KBM-7 (cell line): ENCODE measurements around the gene DIPK1C.

Experiments
- DNase-seq: peaks from one replicate; pipeline ENCODE4 v3.0.0-alpha.2; 2015
- in situ Hi-C: fragments of 300-500 bp; cut with MboI; formaldehyde crosslinking; loops from 2 replicates; pipeline ENCODE4 v1.14.3; 2020; ENCODE audit warnings: low sequenced_read_pairs, low pct_unique_long_range_greater_than_20kb, mixed read lengths

Gene DIPK1C

DNA sequence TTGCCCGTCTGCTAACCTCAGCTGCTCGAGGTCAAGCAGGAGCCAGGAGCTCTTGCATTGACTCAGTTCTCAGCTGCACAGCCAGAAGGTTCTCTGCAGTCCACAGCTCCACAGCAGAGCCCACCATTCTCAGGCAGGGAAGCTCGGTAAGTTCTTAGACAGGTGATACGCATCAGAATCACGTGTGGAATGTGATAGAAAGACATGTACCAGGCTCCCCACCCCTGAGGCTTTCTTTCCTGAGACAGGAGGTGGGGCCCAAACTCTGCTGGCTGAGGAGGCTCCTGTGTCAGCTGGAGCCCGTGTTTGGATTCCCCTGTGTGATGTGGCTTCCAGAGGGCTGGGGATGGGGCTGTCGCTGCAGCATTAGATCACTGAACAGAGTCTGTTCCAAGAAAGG is 28.0 kb downstream of the DIPK1C start:
- DNase-seq = no peak
- in situ Hi-C loops = no loop called here

DNA sequence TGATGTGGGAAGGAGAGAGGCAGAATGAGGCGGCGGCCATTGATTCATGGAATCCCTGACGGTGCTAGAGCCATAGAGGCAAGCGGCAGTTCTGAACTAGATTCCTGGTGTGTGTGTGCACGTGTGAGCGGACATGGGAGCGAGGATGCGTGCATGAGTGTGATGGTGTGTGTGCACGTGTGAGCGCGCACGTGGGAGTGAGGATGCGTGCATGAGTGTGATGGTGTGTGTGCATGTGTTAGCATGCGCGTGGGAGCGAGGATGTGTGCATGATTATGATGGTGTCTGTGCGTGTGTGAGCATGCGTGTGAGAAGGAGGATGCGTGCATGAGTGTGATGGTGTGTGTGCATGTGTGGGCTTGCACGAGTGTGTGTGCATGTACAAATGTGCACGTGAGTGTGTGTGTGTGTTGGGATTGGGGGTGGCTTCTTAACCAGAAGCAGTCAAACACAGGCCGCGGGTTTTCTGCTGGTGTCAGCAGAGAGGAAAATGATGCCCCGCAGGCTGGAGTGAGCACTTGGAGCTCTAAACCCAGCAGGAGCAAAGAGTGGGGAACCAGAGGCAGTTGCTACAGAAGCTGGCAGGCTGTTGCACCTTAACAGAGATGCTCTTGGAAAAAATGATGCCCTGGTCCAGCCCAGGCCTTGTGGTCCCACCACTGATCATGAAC is 29.5 kb downstream of the DIPK1C start:
- DNase-seq = no peak
- in situ Hi-C loops = no loop called here

DNA sequence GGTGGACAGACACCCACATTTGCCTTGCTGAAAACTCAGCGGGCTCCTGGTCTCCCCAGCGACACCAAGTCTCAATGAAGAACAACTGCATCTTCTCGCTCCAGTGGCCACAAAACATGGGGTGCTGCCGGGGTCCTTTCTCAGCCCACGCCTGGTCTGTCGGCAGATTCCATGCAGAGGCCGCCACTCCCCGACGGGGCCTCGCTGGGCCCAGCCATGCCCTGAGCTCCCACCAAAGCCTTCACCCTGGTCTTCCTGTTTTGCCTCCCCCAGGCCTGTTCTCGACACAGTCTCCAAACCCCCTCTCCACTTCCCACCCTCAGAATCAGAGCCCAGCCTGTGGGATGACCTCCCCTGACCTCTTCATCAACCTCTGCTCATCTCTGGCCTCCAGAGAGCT is 31.2 kb downstream of the DIPK1C start:
- no peak for DNase-seq
- in situ Hi-C loops = no loop called here

DNA sequence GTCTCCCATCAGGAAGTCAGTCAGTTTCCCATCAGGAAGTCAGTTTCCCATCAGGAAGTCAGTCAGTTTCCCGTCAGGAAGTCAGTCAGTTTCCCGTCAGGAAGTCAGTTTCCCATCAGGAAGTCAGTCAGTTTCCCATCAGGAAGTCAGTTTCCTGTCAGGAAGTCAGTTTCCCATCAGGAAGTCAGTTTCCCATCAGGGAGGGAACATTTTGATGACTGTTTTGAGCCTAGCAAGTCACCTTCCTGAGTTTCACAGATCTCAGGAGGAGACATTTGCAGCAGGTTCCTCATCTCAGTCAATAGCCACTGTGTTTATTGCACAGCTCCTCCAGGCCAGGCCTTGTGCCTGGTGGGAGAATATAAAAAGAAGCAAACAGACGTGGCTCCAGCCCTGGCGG is 31.9 kb downstream of the DIPK1C start:
- in situ Hi-C loops = no loop called here
- no peak for DNase-seq

DNA sequence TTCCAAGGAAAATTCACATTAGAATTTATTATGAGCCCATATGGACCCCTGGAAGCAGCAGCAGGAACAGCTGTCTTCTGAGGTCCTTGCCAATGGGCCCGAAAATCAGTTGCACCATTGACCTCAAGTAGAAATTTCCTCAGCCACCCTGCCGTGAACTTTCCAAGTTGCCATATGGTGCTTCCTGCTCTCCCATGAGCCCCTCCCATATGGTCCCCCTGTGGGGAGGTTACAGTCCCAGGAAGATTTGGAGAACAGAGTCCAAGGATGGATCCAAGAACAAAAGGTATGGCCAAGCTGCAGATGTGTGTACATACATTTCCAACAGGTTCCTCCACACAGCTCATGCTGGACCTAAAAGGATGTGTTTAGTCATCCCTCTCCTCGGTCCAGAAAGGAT is 34.6 kb downstream of the DIPK1C start:
- in situ Hi-C loops = no loop called here
- DNase-seq = no peak

DNA sequence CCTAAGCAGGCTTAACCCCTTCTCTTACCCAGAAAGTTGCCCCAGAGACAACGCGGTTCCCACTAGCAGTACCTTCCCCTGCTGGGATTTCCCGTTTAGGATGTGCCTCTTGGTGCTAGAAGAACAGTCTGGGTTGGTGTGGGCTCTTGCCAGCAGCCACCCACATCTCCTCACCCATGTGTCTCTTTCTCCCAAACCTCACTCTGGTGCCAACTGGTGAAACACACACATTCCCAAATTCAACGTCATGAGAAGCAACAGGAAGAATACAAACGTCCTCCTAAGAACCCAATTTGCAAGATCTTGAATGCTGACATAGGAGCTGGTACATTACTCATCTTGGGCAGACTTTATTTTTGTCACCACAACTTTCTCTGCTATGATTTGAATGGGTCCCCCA is 36.2 kb downstream of the DIPK1C start:
- in situ Hi-C loops = no loop called here
- DNase-seq = no peak

DNA sequence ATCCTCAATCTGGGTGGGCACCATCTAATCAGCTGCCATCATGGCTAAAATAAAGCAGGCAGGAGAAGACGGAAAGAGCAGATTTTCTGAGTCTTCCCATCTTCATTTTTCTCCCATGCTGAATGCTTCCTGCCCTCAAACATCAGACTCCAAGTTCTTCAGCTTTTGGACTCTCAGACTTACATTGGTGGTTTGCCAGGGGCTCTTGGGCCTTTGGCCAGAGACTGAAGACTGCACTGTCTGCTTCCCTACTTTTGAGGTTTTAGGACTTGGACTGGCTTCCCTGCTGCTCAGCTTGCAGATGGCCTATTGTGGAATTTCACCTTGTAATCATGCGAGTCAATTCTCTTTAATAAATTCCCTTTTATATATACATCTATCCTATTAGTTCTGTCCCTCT is 36.6 kb downstream of the DIPK1C start:
- in situ Hi-C loops = no loop called here
- DNase-seq = no peak

DNA sequence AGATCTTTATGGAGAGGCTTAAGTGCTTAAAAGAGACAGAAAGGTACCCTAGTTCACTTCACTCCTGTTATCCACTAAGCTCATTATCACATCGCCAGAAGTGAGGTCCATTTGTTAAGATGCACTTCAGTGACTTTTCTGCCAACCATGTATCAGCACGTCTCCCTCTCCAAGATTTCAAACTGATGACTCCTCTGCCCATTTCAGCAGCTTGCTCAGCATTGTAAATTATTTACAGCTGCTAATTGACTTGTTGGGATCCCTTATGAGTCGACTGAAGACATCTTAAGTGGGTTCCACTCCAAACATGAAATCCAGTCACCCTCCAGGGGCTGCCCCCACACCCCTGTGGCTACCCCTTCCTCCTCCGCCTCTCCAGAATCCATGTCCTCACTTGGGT is 37.3 kb downstream of the DIPK1C start:
- in situ Hi-C loops = no loop called here
- DNase-seq = no peak

DNA sequence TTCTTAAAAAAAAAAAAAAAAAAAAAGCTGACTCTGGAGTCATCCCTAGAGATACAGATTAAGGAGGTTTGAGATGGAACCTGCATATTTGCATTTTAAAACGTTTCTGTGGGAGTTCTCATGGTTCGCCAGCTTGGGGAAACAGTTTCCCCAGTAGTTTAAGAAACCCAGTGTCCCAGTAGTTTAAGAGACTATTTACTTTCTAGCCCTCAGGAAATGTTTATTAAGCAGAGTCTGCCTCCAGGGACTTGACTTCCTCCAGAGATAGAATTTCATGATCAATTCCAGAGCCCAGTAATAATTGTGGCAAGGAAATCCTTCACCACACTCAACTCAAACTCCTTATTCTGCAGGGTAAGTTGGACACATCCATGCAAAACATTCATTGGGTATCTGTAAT is 39.1 kb downstream of the DIPK1C start:
- in situ Hi-C loops = no loop called here
- no peak for DNase-seq

DNA sequence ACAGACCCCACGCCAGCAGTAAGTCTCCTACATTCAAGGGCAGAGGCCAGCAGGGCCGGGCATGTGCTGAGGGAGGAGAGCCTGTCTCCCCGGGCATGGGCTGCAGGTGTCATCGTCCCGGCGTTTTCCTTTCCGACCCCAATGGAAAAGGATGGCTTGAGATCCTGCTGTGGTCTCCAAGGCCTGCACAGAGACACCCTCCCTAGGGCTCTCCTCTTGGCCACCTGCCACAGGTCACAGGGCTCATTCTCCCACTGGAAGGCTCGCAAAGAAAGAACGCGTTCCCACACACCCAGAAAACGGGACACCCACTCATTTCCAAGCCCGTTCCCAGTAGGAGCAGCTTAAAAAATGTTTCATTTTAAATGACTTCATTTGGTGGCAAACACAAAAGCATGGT is 41.0 kb downstream of the DIPK1C start:
- no peak for DNase-seq
- in situ Hi-C loops = no loop called here

DNA sequence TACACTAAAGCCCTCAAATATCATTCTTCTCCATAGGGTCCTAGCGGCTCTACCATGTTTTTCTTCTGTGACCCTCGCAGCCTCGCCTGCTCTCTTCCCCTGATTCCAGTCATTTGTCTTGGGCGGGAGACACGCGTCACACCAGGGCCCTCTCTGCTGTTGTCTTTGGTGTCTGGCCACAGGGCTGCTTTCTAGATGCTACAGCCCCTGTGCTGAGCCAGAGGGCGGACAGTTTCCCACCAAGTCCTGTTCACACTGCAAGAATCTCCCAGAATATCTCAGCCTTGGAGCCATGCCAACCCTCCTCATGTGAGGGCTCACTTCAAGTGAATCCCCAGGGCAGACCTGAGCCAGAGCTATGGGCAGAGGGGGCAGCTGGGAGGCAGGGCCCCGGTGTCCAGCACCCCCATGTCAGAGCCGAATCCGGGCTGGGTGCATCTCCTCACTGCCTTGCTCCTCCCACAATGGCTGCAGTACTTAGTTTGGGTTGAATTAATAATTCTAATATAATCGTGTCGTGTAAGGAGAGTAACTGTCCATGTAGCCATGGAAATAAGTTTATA is 42.1 kb downstream of the DIPK1C start:
- no peak for DNase-seq
- in situ Hi-C loops = no loop called here

DNA sequence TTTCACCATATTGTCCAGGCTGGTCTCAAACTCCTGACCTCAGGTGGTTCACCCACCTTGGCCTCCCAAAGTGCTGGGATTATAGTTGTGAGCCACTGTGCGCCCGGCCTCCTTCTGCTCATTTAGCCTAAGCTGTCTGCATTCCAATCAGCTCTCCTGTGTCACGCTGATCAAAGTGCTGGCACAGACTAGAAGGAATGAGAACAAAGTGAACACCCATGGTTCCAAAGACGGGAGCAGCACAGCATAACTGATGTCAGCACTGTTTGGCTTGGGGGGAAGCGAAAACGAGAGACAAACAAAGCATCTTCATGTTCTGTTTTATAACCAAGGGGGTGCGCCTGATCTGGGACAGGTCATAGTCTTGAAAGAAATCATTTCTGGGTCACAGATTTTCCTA is 43.3 kb downstream of the DIPK1C start:
- DNase-seq = no peak
- in situ Hi-C loops = no loop called here

DNA sequence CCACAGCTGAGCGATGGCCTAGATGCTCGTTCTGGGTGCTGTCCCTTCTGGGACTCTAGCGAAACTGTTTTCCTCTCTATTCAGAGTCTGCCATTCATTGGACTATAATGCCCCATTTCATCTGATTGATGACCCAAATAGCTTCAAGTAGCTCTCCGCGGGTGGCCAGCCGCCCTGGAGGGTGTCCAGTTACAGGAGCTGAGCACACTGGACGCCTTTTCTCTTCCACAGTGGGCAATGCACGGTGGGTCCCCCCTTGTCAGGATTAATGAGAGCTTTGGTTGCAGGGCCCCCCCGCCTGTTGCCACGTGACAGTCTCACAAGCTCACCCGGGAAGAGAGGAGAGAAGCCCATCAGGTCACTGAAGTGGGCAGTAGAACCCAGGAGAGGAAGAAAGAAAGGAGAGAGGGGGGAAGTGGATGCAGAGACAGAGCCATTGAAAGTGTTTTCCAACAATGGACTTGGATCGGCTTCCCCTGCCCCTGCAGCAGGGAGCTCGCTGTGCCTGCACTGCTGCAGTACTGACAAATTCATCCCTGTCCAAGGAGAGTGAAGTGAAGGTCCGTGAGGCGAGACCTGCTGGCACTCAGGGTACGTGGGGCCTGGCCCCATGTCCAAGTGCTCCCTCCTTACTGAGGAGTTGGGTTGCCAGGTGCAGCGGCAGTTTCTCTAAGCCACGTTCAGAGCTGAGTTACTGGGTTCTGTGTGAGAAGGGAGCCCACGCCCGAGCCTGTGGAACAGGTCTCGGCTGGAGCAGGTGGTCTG is 44.8 kb downstream of the DIPK1C start:
- DNase-seq = no peak
- in situ Hi-C loops = no loop called here

DNA sequence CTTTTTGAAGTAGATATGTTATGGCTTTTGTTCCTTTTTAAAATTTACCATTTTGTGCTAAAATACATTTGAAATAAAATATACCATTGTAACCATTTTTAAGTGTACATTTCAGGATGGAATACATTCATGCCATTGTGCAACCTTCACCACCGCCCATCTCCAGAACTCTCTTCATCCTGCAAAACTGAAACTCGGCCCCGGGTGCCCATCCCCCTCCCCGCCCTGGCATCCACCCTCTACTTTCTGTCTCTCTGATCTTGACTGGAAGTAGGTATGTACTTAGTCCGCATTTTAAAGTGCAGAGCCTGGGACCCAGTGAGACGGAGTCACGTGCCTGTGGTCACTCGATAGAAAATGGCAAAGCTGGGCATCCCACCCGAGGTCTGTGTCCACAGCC is 45.6 kb downstream of the DIPK1C start:
- DNase-seq = no peak
- in situ Hi-C loops = no loop called here

DNA sequence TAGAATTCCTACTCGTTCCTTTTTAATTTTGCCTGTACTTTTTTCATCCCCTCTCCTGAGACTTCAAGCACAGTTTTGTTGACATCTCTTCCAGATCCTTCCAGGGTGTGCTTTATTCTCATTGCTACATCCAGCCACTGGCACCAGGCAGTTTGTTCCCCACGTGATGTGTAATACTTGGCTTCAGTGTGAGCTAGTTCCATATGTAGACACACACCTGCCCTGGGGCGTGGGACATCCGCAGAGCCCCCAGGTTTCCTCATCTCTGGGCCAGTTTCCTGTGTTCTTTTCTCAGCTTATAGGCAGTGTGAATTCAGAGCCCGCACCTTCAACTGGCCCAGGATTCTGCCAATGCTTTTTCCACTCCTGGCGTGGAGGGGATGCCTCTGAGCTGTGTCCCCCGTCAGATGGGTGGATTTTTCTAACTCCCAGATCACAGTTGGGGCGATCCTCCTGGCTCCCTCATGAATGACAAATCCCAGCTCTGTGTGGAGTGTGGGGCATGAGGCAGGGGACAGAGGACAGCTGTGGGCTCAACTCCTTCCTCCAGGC is 46.6 kb downstream of the DIPK1C start:
- in situ Hi-C loops = no loop called here
- DNase-seq = no peak

DNA sequence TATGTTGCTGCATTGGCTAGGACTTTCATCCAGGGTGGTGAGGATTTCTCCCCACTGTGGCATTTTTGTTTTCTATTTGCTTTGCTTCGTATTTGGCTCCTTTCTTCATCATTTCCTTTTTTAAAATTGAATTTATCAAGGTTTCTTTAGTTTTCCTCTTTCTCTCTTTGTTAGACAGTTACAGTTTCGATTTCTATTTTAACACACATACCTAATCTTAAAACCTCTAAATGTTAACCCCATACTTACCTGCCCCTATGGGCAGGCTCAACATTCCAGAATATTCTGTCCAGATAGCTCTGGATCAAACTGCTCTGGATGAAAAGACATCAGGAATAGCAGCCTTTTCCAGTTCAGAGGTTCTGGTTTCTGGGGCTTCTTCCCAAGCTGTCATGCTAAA is 49.2 kb downstream of the DIPK1C start:
- in situ Hi-C loops = no loop called here
- DNase-seq = no peak

DNA sequence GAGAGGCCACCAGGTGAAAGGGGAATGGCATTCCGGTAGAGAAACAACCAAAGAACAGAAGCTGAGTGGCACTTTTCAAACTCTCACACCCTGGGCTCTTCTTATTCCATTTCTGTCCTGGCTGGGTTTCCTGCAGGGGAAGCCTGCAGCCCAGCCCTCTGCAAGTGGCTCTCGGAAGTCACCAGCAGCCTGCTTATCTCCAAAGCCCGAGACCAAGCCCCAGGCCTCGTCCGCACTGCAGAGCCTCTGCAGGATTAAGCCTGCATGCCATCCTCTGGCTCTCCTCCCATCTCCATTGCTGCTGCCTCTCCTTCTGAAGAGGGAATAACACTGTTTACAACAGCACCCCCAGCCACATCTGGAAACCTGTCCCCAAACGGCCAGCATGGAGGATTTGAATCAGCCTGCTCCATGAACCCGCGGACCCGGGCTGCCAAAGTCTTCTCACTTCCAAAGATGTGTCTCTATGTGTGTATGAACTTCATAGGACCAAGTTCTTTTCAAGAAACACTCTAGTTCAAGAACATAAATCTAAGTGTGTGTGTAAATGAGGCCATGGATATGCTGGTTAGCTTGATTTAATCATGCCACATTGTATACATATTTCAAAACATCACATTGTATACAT is 54.2 kb downstream of the DIPK1C start:
- in situ Hi-C loops = no loop called here
- DNase-seq = no peak

DNA sequence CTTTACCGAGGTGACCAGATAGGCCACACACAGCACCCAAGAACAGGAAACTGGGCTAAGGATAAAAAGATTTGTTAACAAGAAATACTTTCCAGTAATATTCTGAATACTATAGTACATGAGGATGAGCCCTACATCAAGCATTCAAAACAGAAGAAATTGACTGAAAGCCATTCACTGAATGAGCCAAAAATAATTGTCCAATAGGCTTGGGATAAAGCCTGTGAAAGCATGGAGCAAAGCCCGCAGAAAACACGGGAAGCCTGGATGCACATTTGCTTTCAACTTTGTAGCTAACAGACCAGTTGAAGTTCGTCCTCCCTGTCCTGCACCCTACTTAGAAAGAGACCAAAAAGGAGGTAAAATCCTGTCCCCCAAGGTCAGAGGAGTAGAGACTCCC is 56.3 kb downstream of the DIPK1C start:
- DNase-seq = no peak
- in situ Hi-C loops = no loop called here

DNA sequence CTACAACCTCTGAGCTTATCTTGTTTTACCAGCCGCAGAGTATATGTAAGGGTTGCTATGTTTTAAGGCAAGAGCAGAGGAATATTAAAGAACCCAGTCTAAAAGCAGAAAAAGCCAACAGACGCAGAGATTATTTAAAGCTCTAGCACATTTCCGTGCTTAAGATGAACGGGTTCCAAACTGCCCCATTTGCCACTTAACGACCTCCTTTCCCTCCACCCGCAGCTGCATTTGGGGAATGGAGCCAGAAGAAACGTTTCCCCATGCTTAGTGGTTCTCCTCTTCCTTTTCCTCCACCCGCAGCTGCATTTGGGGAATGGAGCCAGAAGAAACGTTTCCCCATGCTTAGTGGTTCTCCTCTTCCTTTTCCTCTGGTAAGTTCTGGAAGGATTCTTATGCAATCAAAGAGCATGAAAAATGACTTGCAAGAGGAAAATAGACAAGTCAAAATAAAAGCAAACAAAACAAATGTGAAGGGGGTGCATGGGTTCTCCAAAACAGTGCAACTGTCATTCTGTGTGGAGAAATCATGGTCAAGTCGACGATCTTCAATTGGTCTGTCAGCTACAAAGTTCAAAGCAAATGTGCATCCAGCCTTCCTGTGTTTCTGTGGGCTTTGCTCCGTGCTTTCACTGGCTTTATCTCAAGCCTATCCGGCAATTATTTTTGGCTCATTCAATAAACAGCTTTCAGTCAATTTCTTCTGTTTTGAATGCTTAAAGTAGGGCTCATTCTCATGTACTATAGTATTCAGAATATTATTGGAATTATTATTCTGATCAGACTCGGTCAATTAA is 57.8 kb downstream of the DIPK1C start:
- no peak for DNase-seq
- in situ Hi-C loops = no loop called here
